ENCODE results near the gene RACGAP1. TPM values are rescaled to one million over a fixed set of nuclear protein-coding genes. Genes with fewer than 3 reads are reported as not detected.

RACGAP1 gene
- total RNA-seq, 1 experiment from 2014 or later = 112 TPM

GRCh38 chr12:50056639-50056976 is 31.3 kb upstream of the RACGAP1 start:
- Histone ChIP-seq H3K9me3 (ENCODE audit: insufficient read depth, low read depth) (no peaks in the 10 kb centered on the region), H3K79me2 (ENCODE audit: low read depth) (no peaks in the 10 kb centered on the region), H3F3A (ENCODE audit: insufficient read depth, low read depth) (no peaks in the 10 kb centered on the region), H3K4me3 (peak overlapping the region; percentile 69; the same call in 1 of the 2 replicates), H3K27ac (no peak overlapping the region), H2AFZ (peak overlapping the region; percentile 87), H3K4me2 (peak overlapping the region; percentile 90), H3K9me2 (ENCODE audit: insufficient read depth) (no peaks in the 10 kb centered on the region), H3K4me1 (replicated peaks; ENCODE audit: insufficient read depth) (peaks cover 5% of the 10 kb centered on the region), H4K20me1 (ENCODE audit: insufficient read depth) (no peaks in the 10 kb centered on the region), H3K27me3 (ENCODE audit: insufficient read depth, low read depth) (peaks cover 22% of the 10 kb centered on the region), H3K36me3 (ENCODE audit: low read depth) (no peaks in the 10 kb centered on the region)
- ChIA-PET POLR2A (ENCODE audit: unreplicated experiment) (interaction anchor here (0.6 kb wide), 1 partner anchor 189 kb away, joined by 5 read pairs; no protein-coding TSS in a partner anchor), CTCF (interaction anchor here (0.5 to 1.0 kb wide), 4 partner anchors 80 to 189 kb away, joined by 3 to 6 read pairs (median 3); no protein-coding TSS in a partner anchor)
- no peak for DNase-seq
- TF ChIP-seq, protein P1, sequence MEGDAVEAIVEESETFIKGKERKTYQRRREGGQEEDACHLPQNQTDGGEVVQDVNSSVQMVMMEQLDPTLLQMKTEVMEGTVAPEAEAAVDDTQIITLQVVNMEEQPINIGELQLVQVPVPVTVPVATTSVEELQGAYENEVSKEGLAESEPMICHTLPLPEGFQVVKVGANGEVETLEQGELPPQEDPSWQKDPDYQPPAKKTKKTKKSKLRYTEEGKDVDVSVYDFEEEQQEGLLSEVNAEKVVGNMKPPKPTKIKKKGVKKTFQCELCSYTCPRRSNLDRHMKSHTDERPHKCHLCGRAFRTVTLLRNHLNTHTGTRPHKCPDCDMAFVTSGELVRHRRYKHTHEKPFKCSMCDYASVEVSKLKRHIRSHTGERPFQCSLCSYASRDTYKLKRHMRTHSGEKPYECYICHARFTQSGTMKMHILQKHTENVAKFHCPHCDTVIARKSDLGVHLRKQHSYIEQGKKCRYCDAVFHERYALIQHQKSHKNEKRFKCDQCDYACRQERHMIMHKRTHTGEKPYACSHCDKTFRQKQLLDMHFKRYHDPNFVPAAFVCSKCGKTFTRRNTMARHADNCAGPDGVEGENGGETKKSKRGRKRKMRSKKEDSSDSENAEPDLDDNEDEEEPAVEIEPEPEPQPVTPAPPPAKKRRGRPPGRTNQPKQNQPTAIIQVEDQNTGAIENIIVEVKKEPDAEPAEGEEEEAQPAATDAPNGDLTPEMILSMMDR (conservative IDR thresholded peaks at IDR 0.05) = no peak
- no peak for TF ChIP-seq EZH2 (IDR thresholded peaks at IDR 0.05; ENCODE audit: low read depth)
- intact Hi-C loops (cut with micrococcal nuclease; ENCODE audit: unreplicated experiment) = loop anchor here (1.0 to 10.0 kb wide), 4 partner anchors 189 to 412 kb away; partner anchors contain the start of gene BCDIN3D
- no TSS peak for BruUV-seq (replicated peaks)

DNA sequence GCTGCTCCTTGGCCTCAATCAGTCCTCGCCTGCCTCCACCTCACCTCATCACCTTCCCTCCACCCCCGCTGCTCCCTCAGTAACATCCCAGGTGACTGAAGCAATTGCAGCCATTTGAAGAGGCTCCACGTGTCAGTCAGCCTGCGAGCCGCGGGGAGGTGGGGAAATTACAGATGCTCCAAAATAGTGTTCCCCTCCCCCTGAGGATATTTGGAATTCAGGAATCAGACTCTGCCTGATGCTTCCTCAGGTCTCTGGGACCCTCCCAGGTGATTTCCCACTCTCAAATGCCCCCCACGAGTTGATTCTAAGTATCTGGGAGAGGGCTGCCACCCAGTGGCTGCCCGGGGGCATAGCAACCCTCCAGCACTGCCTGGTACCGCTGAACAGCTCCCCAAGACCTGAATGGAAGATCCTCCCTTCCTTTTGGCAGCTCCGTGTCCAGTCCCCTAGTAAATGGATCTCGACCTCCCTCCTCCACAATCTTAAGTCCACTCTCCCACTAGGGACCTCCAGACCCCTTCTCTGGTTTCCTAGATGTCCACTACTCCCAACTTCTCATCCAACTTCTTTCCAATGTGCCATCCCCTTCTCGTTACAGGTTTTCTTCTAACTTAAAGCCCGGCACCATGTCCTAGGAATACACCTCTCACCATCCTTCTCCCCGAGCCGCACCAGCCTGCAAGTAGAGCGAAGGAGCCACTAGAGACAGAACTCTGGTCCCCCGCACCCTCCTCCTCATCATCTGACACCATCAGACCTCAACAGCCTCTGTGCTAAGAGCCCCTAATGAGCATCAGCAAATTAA is 30.7 kb upstream of the RACGAP1 start:
- Histone ChIP-seq H3K9me2 (ENCODE audit: insufficient read depth) (no peaks in the 10 kb centered on the region), H3K36me3 (ENCODE audit: low read depth) (no peaks in the 10 kb centered on the region), H3K27ac (no peak overlapping the region), H3K27me3 (ENCODE audit: insufficient read depth, low read depth) (peaks cover 23% of the 10 kb centered on the region), H3K79me2 (ENCODE audit: low read depth) (no peaks in the 10 kb centered on the region), H3F3A (ENCODE audit: insufficient read depth, low read depth) (no peaks in the 10 kb centered on the region), H3K9me3 (ENCODE audit: insufficient read depth, low read depth) (no peaks in the 10 kb centered on the region), H3K4me2 (peak overlapping the region; percentile 41), H3K4me3 (no peak overlapping the region), H2AFZ (no peak overlapping the region), H4K20me1 (ENCODE audit: insufficient read depth) (no peaks in the 10 kb centered on the region), H3K4me1 (replicated peaks; ENCODE audit: insufficient read depth) (peaks cover 5% of the 10 kb centered on the region)
- DNase-seq = peak in 1 of 2 experiments; percentile 37
- intact Hi-C loops (cut with micrococcal nuclease; ENCODE audit: unreplicated experiment) = loop anchor here (1.0 to 10.0 kb wide), 4 partner anchors 189 to 411 kb away; partner anchors contain the start of gene BCDIN3D
- CTCF ChIA-PET = interaction anchor here (0.5 to 1.0 kb wide), 5 partner anchors 15 to 189 kb away, joined by 3 to 6 read pairs (median 3); no protein-coding TSS in a partner anchor
- no peak for TF ChIP-seq EZH2 (IDR thresholded peaks at IDR 0.05; ENCODE audit: low read depth)
- TF ChIP-seq, protein P1 (conservative IDR thresholded peaks at IDR 0.05) = peak; percentile 93
- BruUV-seq (replicated peaks) = no TSS peak
- POLR2A ChIA-PET (ENCODE audit: unreplicated experiment) = interaction anchor here (0.6 kb wide), 1 partner anchor 188 kb away, joined by 5 read pairs; no protein-coding TSS in a partner anchor

- Histone ChIP-seq H3K27ac (no peak overlapping the region), H3K36me3 (ENCODE audit: low read depth) (no peaks in the 10 kb centered on the region), H2AFZ (no peak overlapping the region), H3K9me2 (ENCODE audit: insufficient read depth) (no peaks in the 10 kb centered on the region), H4K20me1 (ENCODE audit: insufficient read depth) (no peaks in the 10 kb centered on the region), H3K4me2 (no peak overlapping the region), H3K79me2 (ENCODE audit: low read depth) (no peaks in the 10 kb centered on the region), H3K27me3 (ENCODE audit: insufficient read depth, low read depth) (peaks cover 23% of the 10 kb centered on the region), H3K4me1 (replicated peaks; ENCODE audit: insufficient read depth) (peaks cover 5% of the 10 kb centered on the region), H3K4me3 (no peak overlapping the region), H3K9me3 (ENCODE audit: insufficient read depth, low read depth) (no peaks in the 10 kb centered on the region), H3F3A (ENCODE audit: insufficient read depth, low read depth) (no peaks in the 10 kb centered on the region)
- BruUV-seq (replicated peaks) = no TSS peak
- POLR2A ChIA-PET (ENCODE audit: unreplicated experiment) = interaction anchor here (0.6 kb wide), 1 partner anchor 29 kb away, joined by 3 read pairs; the partner anchor contains the start of gene RACGAP1
- DNase-seq = no peak
- intact Hi-C loops (cut with micrococcal nuclease; ENCODE audit: unreplicated experiment) = loop anchor here (10.0 kb wide), 1 partner anchor 409 kb away; no protein-coding TSS in a partner anchor
- no peak for TF ChIP-seq EZH2 (IDR thresholded peaks at IDR 0.05; ENCODE audit: low read depth)
- TF ChIP-seq, protein P1 (conservative IDR thresholded peaks at IDR 0.05) = no peak
- CTCF ChIA-PET = no interaction called here
Observed at GRCh38 chr12:50053583-50053982, 28.3 kb upstream of the RACGAP1 start.

Measured in PC-9 (cell line).